ENCODE data around the gene SSTR3. TPM values are rescaled to one million over a fixed set of nuclear protein-coding genes. Genes with fewer than 3 reads are reported as not detected.
"Not testable (repeated sequence)": the region's sequence is repeated elsewhere in the genome, so short reads cannot be mapped to it uniquely, and the experiment has no call there.

The SSTR3 gene
- total RNA-seq, 2 donors from 2014 or later, result 0.17 TPM; not detected in 1

GRCh38 chr22:37203354-37204044, 8.8 kb downstream of the SSTR3 start:
- no peak for DNase-seq
- ATAC-seq, result no peak
- intact Hi-C loops (cut with DNase I, micrococcal nuclease), result loop anchor here in 1 of 2 donors (5.0 kb wide), 1 partner anchor 36 kb away; no protein-coding TSS in a partner anchor

GRCh38 chr22:37202716-37203115, 9.6 kb downstream of the SSTR3 start:
- intact Hi-C loops (cut with DNase I, micrococcal nuclease), result loop anchor here in 1 of 2 donors (5.0 kb wide), 1 partner anchor 35 kb away; no protein-coding TSS in a partner anchor
- DNase-seq (no peak), ATAC-seq (no peak)

GRCh38 chr22:37202001-37202555, 10.2 kb downstream of the SSTR3 start:
- ATAC-seq (no peak), DNase-seq (no peak)
- intact Hi-C loops (cut with DNase I, micrococcal nuclease), result loop anchor here in 1 of 2 donors (5.0 kb wide), 1 partner anchor 35 kb away; no protein-coding TSS in a partner anchor

GRCh38 chr22:37201443-37201820, 10.8 kb downstream of the SSTR3 start:
- intact Hi-C loops (cut with DNase I, micrococcal nuclease), result loop anchor here in 1 of 2 donors (5.0 kb wide), 1 partner anchor 34 kb away; no protein-coding TSS in a partner anchor
- not testable (repeated sequence) for DNase-seq

DNA sequence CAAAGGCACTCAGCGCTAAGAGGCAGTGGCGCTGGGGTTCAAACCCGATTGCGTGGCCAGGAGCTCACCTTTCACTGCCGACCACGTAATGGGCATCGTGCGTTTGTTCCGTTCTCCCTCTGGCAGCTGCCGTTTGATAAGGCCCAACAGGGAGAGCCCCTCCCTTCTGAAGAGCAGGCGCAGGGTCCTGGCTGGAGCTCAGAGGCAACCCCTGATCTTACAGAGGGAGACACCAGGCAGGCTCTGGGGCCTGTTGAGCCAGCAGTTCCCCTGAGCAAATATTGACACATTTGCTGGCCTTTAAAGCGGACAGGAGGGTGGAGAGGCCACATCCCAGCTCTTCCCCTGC, 12.5 kb downstream of the SSTR3 start:
- intact Hi-C loops (cut with DNase I, micrococcal nuclease), result loop anchor here in 1 of 2 donors (5.0 kb wide), 1 partner anchor 32 kb away; no protein-coding TSS in a partner anchor
- DNase-seq, result no peak
- ATAC-seq, result peak; percentile 14

More at GRCh38 chr22:37201443-37201820, 10.8 kb downstream of the SSTR3 start:
- ATAC-seq, result not testable (repeated sequence)

GRCh38 chr22:37199103-37199759, 13.0 kb downstream of the SSTR3 start:
- ATAC-seq (peak; percentile 81), DNase-seq (peak; percentile 97 to 99)
- intact Hi-C loops (cut with DNase I, micrococcal nuclease), result no loop called here

- intact Hi-C loops (cut with DNase I, micrococcal nuclease), result no loop called here
- ATAC-seq (peak; percentile 55), DNase-seq (peak; percentile 80 to 96)
Observed at GRCh38 chr22:37198258-37199102, 13.8 kb downstream of the SSTR3 start.

DNA sequence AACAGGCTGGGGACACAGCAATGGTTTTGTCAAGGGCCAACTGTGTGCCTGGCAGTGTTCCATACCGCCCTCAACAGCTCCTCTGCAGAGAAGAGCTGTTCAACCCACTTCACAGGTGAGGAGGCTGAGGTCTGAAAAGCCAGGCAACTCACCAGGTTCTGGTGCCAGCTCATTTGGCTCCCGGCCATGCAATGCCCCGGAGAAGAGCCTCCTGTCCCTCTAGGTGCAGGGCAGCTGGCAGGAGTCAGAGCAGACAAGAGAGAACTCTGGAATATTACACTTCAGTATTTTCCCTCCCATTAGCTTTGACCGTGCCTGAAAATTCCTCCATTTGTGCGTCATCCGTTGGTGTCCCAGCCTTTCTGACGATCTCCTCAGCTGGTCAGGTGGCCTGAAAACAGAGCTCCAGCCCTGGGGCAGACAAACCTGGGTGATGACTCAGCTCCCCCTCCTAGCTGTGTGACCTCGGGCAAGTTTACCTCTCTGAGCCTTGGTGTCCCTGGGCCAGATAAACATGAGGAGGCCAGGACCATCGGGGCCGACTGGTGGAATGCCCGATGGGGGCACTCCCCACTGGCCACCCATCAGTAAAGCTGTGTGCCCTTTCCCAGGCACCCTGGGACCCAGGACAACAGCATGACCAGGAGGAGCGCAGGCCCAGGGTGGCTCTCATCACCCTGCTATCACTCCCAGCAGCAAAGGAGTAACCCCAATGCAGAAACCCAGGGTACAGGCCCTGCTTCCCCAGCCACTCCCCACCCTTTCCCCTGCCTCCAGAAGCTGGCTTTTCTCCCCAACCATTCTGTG, 14.6 kb downstream of the SSTR3 start:
- peak; percentile 2 for ATAC-seq
- peak; percentile 66 to 75 for DNase-seq
- intact Hi-C loops (cut with DNase I, micrococcal nuclease), result no loop called here

- intact Hi-C loops (cut with DNase I, micrococcal nuclease), result no loop called here
- DNase-seq (peak; percentile 86 to 91), ATAC-seq (peak; percentile 64)
Observed at GRCh38 chr22:37196539-37197450, 15.5 kb downstream of the SSTR3 start.

- DNase-seq (no peak), ATAC-seq (no peak)
- intact Hi-C loops (cut with DNase I, micrococcal nuclease), result no loop called here
Observed at GRCh38 chr22:37195921-37196320, 16.4 kb downstream of the SSTR3 start.

- intact Hi-C loops (cut with DNase I, micrococcal nuclease), result no loop called here
- DNase-seq (no peak), ATAC-seq (no peak)
Observed at GRCh38 chr22:37194750-37195149, 17.5 kb downstream of the SSTR3 start.

GRCh38 chr22:37193629-37194191, 18.6 kb downstream of the SSTR3 start:
- peak; percentile 30 for ATAC-seq
- intact Hi-C loops (cut with DNase I, micrococcal nuclease), result no loop called here
- DNase-seq, result peak in 1 of 2 donors; percentile 42

DNA sequence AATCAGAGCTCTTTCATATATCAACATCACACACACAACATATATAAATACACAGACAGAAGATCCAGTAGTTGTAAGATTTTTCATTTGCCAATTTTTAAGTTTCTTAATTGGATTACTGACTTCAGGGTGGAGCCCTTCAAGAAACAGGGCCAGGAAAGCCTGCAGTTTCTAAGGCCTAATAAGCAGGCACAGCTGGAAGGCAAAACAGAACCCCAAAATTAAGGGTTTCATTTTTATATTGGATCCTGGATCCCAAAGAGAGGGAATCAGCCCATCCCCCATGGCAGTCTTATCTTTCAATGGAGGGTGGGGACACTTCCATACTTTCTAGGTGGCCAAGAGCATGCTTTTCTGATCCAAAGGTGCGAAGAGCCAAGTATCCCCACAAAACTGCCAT, 19.5 kb downstream of the SSTR3 start:
- DNase-seq, result peak in 1 of 2 donors; percentile 26
- ATAC-seq, result no peak
- intact Hi-C loops (cut with DNase I, micrococcal nuclease), result no loop called here

- intact Hi-C loops (cut with DNase I, micrococcal nuclease), result no loop called here
- no peak for ATAC-seq
- no peak for DNase-seq
Observed at GRCh38 chr22:37192204-37192603, 20.1 kb downstream of the SSTR3 start.

- ATAC-seq (no peak), DNase-seq (no peak)
- intact Hi-C loops (cut with DNase I, micrococcal nuclease), result no loop called here
Observed at GRCh38 chr22:37190262-37190780, 22.0 kb downstream of the SSTR3 start.

- intact Hi-C loops (cut with DNase I, micrococcal nuclease), result no loop called here
- no peak for ATAC-seq
- DNase-seq, result no peak
Observed at GRCh38 chr22:37188901-37189466, 23.3 kb downstream of the SSTR3 start.
